GM12878 (cell line): ENCODE data around the gene SELENOW.

Source experiments
- BACH1 ChIP-seq: fragments of 450-650 bp; IDR thresholded peaks from 2 replicates; pipeline ENCODE4 v1.6.1; 2017; ENCODE audit warnings: mild to moderate bottlenecking, borderline replicate concordance
- TF ChIP-seq, protein P1 (sequence below), 3 experiments: IDR thresholded peaks in 2 of 3; conservative IDR thresholded peaks in 1 of 3; 2 replicates each; pipeline ENCODE4 v1.5.1; 2011; ENCODE audit warnings: low read depth in 3 of 3, low read length in 3 of 3, mild to moderate bottlenecking in 3 of 3, control low read depth in 2 of 3, moderate library complexity in 2 of 3, inconsistent platforms in 1 of 3, mixed read lengths in 1 of 3; ENCODE audit not compliant: control insufficient read depth in 2 of 3, insufficient read depth in 1 of 3; ENCODE audit errors: extremely low read depth in 1 of 3

DNA sequence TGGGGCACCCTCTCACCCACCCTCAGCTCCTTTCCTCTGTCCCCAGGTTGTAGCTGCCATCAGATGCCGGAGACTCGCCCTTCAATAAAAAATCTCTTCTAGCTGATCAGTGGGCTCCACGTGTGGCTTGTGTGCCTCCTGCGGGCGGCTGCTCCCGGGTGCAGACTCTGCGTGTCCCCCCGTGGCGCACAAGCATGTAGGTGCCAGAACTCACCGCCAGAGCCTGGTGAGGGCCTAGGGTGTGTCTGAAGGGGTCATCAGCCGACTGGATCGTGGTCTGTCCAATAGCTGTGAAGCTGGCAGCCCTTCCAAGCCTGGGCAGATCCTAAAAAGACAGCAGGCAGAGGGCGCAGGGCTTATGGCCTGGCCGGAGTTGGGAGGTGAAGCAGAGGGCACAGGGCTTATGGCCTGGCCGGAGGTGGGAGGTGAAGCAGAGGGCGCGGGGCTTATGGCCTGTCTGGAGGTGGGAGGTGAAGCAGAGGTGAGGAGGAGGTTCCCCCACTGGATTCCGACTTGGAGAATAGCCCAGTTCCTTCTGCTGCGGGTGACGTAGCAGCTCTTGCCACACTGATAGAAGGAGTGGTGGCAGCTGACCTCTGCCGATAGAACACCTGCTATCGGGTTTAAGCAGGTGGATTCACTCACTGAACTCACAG lies 21.4 kb upstream of the SELENOW start:
- TF ChIP-seq, protein P1, sequence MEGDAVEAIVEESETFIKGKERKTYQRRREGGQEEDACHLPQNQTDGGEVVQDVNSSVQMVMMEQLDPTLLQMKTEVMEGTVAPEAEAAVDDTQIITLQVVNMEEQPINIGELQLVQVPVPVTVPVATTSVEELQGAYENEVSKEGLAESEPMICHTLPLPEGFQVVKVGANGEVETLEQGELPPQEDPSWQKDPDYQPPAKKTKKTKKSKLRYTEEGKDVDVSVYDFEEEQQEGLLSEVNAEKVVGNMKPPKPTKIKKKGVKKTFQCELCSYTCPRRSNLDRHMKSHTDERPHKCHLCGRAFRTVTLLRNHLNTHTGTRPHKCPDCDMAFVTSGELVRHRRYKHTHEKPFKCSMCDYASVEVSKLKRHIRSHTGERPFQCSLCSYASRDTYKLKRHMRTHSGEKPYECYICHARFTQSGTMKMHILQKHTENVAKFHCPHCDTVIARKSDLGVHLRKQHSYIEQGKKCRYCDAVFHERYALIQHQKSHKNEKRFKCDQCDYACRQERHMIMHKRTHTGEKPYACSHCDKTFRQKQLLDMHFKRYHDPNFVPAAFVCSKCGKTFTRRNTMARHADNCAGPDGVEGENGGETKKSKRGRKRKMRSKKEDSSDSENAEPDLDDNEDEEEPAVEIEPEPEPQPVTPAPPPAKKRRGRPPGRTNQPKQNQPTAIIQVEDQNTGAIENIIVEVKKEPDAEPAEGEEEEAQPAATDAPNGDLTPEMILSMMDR (IDR thresholded peaks at IDR 0.05 in 2 of 3, conservative IDR thresholded peaks at IDR 0.05 in 1 of 3; ENCODE audit: control insufficient read depth in 2 of 3, extremely low read depth in 1 of 3, insufficient read depth in 1 of 3, low read depth in 3 of 3, low read length in 3 of 3) = no peak
- TF ChIP-seq BACH1 = no peak
